Fibroblast of peridontal ligament (primary cell): ENCODE results near the gene CADM1.

Experiments
- DNase-seq: peaks from one replicate; pipeline ENCODE4 v3.0.0-alpha.2; 2010; ENCODE audit errors: extremely low read depth

CADM1 gene

GRCh38 chr11:115447273-115447864 is 56.8 kb downstream of the CADM1 start:
- DNase-seq = no peak

DNA sequence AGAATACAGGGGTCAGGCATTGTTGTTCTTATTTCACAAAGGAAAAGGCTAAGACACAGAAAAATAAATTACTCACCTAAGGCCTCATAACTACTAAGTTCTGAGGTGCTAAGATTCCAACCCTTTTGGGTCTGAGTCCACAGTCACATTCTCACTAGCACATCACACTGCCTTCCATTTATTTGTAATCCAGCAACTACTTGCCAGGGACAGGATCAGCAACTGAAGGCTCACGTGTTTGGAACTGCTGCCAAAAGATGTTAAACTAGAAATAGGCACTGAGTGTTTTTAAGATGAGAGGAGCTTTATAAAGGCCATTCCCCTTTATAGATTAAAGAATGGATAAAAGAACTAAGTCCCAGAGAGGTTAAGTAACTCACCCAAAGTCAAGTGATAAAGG is 58.0 kb downstream of the CADM1 start:
- no peak for DNase-seq

DNA sequence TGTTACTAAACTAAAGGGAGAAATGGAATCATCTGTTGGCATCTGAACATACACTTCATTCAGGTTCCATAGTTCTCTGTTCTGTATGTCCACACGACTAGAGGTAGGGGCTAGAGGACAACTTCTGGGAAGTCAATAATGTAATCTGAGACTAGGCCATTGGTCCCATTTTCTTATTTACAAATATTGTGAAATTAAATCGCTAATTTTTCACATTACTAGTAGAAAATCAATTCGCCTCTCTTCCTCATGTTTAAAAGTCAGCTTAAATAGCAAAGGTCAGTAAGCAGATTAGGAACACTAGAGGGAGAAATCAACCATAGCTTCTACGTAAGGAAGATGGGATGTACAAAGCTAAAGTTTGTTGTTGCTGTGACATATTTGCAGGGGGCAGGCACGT is 59.7 kb downstream of the CADM1 start:
- no peak for DNase-seq

DNA sequence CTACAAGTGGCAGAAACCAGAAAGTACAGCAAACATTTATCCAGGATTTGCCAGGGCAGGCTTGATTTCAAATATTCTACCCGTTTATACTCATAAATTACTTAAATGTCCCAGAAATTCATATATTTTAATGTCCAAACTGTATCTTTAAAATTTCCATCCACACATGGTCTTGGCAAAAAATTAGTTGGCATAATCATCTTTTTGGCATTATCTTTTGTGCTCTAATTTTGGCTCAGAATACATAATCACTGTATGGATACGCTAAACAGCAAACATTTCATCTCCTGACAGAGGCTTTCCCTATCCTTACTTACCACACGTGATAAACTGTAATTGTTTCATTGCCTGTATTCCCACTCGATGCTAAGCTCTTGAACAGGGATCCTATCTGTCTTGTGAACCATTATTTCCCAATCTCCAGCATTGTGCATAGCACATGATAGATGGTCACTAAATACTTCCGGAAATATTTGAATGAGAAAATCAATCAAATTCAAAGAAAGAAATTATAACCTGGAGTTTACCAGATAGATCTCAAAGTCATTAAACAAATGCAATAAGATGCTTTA is 64.2 kb downstream of the CADM1 start:
- no peak for DNase-seq

DNA sequence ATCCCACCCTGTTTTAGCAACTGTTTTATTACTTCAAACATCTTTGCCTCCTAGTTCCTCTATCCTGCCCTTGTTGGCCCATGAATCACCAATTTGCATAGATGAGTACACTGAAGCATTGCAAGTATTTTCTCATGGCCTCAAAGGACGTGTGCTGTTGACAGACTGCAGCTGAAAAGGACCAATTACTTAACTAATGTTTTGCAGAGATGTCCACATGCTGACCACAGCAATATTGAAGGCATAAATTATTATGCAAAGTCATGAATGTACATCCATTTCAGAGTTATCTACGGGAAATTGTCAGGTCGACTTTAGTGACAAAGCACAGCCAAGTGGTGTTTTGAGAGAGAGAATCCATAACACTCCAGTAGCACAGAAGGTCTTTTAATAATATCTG is 64.8 kb downstream of the CADM1 start:
- DNase-seq = no peak

DNA sequence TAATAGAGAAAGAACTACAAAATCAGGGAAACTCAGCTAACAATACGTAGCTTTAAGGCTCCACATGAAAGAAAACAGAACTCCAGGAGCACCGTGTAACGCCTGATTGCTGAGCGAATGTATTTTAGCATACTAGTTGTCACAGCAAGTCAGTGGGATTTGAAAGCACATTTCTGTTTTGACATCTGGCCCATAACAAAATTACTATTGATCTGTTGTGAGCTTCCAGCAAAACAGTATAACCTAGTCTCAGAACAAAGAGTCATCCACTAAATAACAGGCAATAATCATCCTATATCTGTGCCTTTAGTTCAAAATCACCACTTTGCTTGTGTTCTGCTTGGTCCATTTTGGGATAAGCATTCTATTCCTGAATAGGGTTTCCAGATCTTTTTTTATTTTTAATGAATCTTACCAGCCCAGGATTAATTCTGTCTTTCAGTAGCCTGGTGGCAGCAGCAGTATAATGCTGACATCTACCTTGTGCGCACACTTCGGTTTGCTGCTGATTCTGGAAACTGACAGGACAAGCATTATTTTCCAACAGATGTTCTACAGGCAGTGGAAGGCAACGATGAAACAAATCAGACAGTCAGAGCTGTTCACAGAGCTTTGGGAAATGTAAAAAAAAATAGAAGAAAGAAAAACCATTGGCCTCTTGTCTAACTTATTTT is 66.2 kb downstream of the CADM1 start:
- no peak for DNase-seq

DNA sequence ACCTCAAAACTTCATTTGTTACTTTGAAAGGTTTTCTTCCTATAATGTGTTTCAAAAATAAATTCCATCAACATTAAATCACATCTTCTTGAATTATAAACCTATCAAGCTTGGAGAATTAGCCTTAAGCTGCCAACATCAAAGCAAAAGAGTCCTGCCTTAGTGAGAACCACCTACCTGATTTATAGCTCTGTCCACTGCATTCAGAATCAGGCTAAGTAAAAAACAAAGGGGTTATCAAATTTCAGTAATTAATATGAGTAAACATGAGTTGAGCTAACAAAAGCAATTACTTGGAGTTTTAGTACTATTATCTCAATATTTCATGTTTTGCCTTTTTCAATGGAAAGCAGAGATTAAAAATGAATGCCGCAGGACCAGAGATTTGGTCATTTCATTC is 73.9 kb downstream of the CADM1 start:
- DNase-seq = no peak

DNA sequence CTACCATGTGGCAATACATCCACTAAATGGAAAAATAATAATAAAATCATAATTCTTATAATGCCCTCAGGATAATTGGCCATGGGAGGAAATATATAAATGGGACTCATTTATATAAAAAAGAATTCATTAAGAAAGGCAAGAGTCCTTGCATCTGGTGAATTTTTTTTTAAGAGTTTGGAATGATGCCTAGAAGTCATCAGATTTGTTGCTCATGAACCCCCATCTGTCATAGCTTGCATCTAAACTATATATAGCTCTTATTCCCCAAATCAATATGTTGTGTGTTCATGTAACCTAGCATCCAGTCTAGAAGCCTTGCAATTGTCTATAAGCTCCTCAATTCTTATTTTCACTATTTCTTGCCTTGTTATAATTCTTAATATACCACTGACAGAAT is 75.9 kb downstream of the CADM1 start:
- DNase-seq = no peak

- DNase-seq = no peak
Observed at GRCh38 chr11:115425816-115426215, 78.4 kb downstream of the CADM1 start.

- DNase-seq = no peak
Observed at GRCh38 chr11:115425250-115425649, 79.0 kb downstream of the CADM1 start.

GRCh38 chr11:115423728-115424459 is 80.3 kb downstream of the CADM1 start:
- no peak for DNase-seq

DNA sequence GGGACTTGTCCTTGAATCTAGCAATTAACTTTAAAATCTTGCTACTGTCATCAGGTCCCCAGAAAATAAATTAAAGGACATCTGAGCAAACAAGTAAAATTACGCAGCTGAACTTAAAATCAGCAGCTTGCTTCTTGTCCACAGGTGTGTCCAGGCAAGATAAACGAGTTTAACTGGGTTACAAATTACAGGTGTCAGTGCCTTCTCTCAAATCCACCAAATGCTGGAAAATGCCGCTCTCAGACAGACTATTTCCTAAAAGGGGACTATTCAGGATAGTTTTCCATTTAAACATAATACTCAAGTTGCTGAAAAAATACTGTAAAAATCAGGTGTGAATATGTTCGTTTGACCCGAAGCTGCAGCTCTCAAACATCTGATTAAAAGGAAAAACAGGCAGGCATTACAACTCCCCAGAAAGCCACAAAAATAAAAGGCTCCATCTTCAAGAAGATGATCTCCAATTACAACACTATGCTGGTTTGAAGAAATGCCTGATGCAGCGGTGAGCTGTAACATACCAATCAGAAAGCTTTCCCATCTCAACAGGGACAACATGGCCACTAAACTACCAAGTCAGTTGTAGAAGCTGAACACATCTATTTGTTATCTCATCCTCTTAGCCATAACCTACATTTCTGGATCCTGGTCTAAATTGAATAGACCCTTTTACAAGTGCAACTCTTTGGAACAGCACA is 82.1 kb downstream of the CADM1 start:
- no peak for DNase-seq

- no peak for DNase-seq
Observed at GRCh38 chr11:115421352-115421991, 82.7 kb downstream of the CADM1 start.

DNA sequence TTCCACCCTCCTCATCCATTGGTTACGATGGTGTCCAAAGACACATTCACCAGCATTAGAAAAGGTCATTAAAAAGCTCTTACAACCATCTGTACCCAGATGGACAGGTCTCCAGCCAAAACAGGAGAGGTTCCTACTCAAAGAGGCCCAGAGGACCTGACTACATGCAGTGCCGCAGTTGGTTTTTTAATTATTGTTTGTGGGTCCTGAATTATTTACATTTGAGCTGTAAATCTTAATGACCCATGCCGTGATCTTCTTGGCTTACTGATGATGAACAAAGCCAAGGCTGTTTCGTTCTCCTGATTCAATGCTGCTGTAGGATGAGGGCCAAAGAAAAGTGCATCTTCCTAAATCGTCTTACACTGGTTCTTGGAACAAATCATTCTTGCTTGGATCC is 83.7 kb downstream of the CADM1 start:
- no peak for DNase-seq

DNA sequence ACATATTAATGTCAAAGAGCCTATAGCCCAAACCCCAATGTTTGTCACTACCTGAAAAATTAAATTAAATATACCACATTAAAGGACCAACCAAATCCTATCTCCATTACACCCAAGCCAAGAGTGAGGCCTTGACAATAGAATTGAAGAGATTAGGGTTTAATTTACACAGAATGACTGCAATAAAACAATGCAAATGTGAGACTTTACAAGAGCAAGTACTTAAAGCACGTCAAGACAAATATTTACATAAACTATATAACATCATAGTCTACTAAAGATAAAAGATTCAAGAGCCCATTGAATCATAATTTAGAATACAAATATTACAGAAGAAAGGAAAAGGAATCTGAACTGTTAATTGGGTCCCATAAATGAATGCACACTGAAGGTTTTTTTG is 85.6 kb downstream of the CADM1 start:
- DNase-seq = no peak

- no peak for DNase-seq
Observed at GRCh38 chr11:115418081-115418480, 86.1 kb downstream of the CADM1 start.

GRCh38 chr11:115411120-115411519 is 93.1 kb downstream of the CADM1 start:
- DNase-seq = no peak

- no peak for DNase-seq
Observed at GRCh38 chr11:115409691-115410220, 94.5 kb downstream of the CADM1 start.

- no peak for DNase-seq
Observed at GRCh38 chr11:115409116-115409670, 95.0 kb downstream of the CADM1 start.

DNA sequence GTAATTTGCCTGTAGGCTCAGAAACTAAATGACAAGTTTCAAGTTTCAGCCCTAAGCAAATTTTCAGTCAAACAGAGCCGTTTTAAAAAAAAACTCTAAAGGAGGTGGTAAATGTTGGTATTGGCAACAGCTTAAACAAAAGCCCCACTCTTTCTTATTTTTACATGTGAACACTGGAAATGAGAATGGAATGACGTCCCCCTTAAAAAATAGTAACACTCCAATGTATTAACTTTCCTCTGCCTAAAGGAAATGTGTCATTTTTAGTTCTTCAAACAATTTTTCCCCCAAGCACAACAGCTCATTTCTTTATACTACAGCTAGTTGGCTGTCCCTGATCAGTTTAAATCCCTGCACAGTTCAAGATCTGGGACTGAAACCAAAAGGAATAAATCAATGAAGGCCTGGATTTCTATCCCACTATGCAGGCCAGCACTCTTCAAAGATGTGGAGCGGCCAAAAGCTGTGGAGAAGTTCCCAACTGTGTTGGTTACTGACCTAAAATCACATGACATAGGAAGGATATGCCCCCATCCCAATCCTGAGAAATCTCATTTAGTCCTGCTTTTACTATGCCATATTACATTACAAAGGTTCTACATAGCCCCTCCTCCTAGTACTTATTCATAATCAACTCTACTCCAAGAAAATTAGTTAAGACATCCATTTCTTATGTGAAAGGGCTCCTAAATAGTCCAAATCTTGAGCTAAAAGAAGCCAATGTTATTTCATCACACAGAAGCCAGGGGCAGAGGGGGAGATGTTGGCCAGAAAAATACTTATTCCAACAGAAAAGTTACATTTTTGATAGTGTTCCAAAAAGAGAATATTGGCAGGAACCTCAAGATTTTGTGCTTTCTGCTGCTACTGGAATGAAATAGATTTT is 95.9 kb downstream of the CADM1 start:
- DNase-seq = peak; percentile 20
